Measurements from ENCODE around the gene GDPD1. TPM values are rescaled to one million over a fixed set of nuclear protein-coding genes. Genes with fewer than 3 reads are reported as not detected.
"Not testable (repeated sequence)": the region's sequence is repeated elsewhere in the genome, so short reads cannot be mapped to it uniquely, and the experiment has no call there.

GDPD1 gene
- total RNA-seq, 4 donors from 2014 or later = 0.75 to 2.0 (median 1.00) TPM

- H3K9me3 ChIP-seq = no peaks in the 10 kb centered on the region
- no peaks in the 10 kb centered on the region for H3K27me3 ChIP-seq
- H3K4me3 ChIP-seq = no peak overlapping the region
- WGBS = 39% methylated on average over 4 of the region's 4 CpGs
- intact Hi-C loops (cut with DNase I) = no loop called here
- TF ChIP-seq CTCF (IDR thresholded peaks at IDR 0.05) (no peak), POLR2A (IDR thresholded peaks at IDR 0.05; ENCODE audit: low read depth) (no peak)
- DNase-seq (ENCODE audit: extremely low spot score) = no peak
- H3K27ac ChIP-seq (replicated peaks in 1 of 4) = no peak overlapping the region
- peaks cover 0 to 11% (median 2%) of the 10 kb centered on the region in 4 donors for H3K4me1 ChIP-seq
- no peaks in the 10 kb centered on the region for H3K36me3 ChIP-seq
These were observed 64.0 kb downstream of the GDPD1 start for GRCh38 chr17:59284317-59284716.

GRCh38 chr17:59287452-59287851, 67.1 kb downstream of the GDPD1 start:
- intact Hi-C loops (cut with DNase I) = no loop called here

GRCh38 chr17:59287891-59288290, 67.6 kb downstream of the GDPD1 start:
- intact Hi-C loops (cut with DNase I) = no loop called here
- H3K27me3 ChIP-seq = no peaks in the 10 kb centered on the region
- H3K4me1 ChIP-seq = peaks cover 0 to 11% (median 2%) of the 10 kb centered on the region in 4 donors
- 68% methylated on average over 3 of the region's 3 CpGs for whole genome bisulfite sequencing
- no peak for DNase-seq (ENCODE audit: extremely low spot score)
- no peaks in the 10 kb centered on the region for H3K9me3 ChIP-seq
- H3K36me3 ChIP-seq = no peaks in the 10 kb centered on the region
- TF ChIP-seq POLR2AphosphoS5 (IDR thresholded peaks at IDR 0.05) (no peak), POLR2A (IDR thresholded peaks at IDR 0.05; ENCODE audit: low read depth) (no peak), EP300 (IDR thresholded peaks at IDR 0.05) (no peak), CTCF (IDR thresholded peaks at IDR 0.05) (no peak)
- H3K27ac ChIP-seq (replicated peaks in 1 of 4) = no peak overlapping the region
- H3K4me3 ChIP-seq = no peak overlapping the region

More at GRCh38 chr17:59287452-59287851, 67.1 kb downstream of the GDPD1 start:
- Histone ChIP-seq H3K27me3 (no peaks in the 10 kb centered on the region), H3K27ac (replicated peaks in 1 of 4) (no peak overlapping the region), H3K36me3 (no peaks in the 10 kb centered on the region), H3K9me3 (no peaks in the 10 kb centered on the region), H3K4me1 (peaks cover 0 to 11% (median 2%) of the 10 kb centered on the region in 4 donors), H3K4me3 (no peak overlapping the region)
- TF ChIP-seq EP300 (IDR thresholded peaks at IDR 0.05) (no peak), CTCF (IDR thresholded peaks at IDR 0.05) (no peak), POLR2A (IDR thresholded peaks at IDR 0.05; ENCODE audit: low read depth) (no peak), POLR2AphosphoS5 (IDR thresholded peaks at IDR 0.05) (no peak)
- no peak for DNase-seq (ENCODE audit: extremely low spot score)
- WGBS = 29% methylated on average over 1 of the region's 1 CpG

GRCh38 chr17:59289981-59290301, 69.6 kb downstream of the GDPD1 start:
- no peak overlapping the region for H3K27ac ChIP-seq (replicated peaks in 1 of 4)
- TF ChIP-seq EP300 (IDR thresholded peaks at IDR 0.05) (no peak), CTCF (IDR thresholded peaks at IDR 0.05) (no peak), POLR2AphosphoS5 (IDR thresholded peaks at IDR 0.05) (no peak), POLR2A (IDR thresholded peaks at IDR 0.05; ENCODE audit: low read depth) (no peak)
- intact Hi-C loops (cut with DNase I) = no loop called here

GRCh38 chr17:59290302-59290998, 70.1 kb downstream of the GDPD1 start:
- H3K4me3 ChIP-seq; H3K4me1 ChIP-seq; intact Hi-C loops (cut with DNase I); H3K27ac ChIP-seq (replicated peaks in 1 of 4); H3K36me3 ChIP-seq; H3K27me3 ChIP-seq; H3K9me3 ChIP-seq; DNase-seq (ENCODE audit: extremely low spot score): not testable (repeated sequence)
- 51% methylated on average over 12 of the region's 12 CpGs for WGBS

More at GRCh38 chr17:59289981-59290301, 69.6 kb downstream of the GDPD1 start:
- no peak for DNase-seq (ENCODE audit: extremely low spot score)
- H3K4me1 ChIP-seq = no peaks in the 10 kb centered on the region
- no peaks in the 10 kb centered on the region for H3K27me3 ChIP-seq
- H3K36me3 ChIP-seq = no peaks in the 10 kb centered on the region
- no peak overlapping the region for H3K4me3 ChIP-seq
- WGBS = 74% methylated on average over 3 of the region's 3 CpGs
- H3K9me3 ChIP-seq = no peaks in the 10 kb centered on the region
